ENCODE measurements around the gene ZBED2. TPM values are rescaled to one million over a fixed set of nuclear protein-coding genes. Genes with fewer than 3 reads are reported as not detected.
"Not testable (repeated sequence)": the region's sequence is repeated elsewhere in the genome, so short reads cannot be mapped to it uniquely, and the experiment has no call there.

ZBED2 gene
- total RNA-seq, result 10 to 100 TPM; 27.2 to 90.6 TPM

GRCh38 chr3:111595232-111595631, at the start of gene ZBED2:
Gene ZBED2 (minus strand): TSS chr3:111595346. CDS start chr3:111594201, 1,145 bp downstream.
- CTCF ChIA-PET, result interaction anchor here (0.6 to 3.5 kb wide), 7 partner anchors 9 to 56 kb away, joined by 3 to 21 read pairs (median 3); no protein-coding TSS in a partner anchor
- H3K4me3 Mint-ChIP-seq, result peak within 1 kb of the TSS; percentile 83
- peaks cover 3% of the 10 kb centered on the region for H3K9me3 Mint-ChIP-seq (ENCODE audit: low read depth)
- DNase-seq (no peak), ATAC-seq (peak; percentile 34)
- peaks cover 81% of the 10 kb centered on the region for H3K4me1 Mint-ChIP-seq
- H3K27me3 Mint-ChIP-seq, result no peaks in the 10 kb centered on the region
- peak within 1 kb of the TSS; percentile 87 for H3K27ac Mint-ChIP-seq
- peaks cover 78% of the 10 kb centered on the region for H3K36me3 Mint-ChIP-seq

- H3K9me3 Mint-ChIP-seq (ENCODE audit: low read depth), result peaks cover 34% of the 10 kb centered on the region
- peaks cover 87% of the 10 kb centered on the region for H3K36me3 Mint-ChIP-seq
- ATAC-seq, result no peak
- CTCF ChIA-PET, result interaction anchor here (1.9 kb wide), 1 partner anchor 21 kb away, joined by 5 read pairs; no protein-coding TSS in a partner anchor
- H3K4me1 Mint-ChIP-seq, result no peaks in the 10 kb centered on the region
- no peak for DNase-seq
- H3K4me3 Mint-ChIP-seq, result no peak overlapping the region
- no peak overlapping the region for H3K27ac Mint-ChIP-seq
- no peaks in the 10 kb centered on the region for H3K27me3 Mint-ChIP-seq
Observed at GRCh38 chr3:111639316-111639715, 44.2 kb upstream of the ZBED2 start.

GRCh38 chr3:111636366-111636885, 41.3 kb upstream of the ZBED2 start:
- H3K4me3 Mint-ChIP-seq, result no peak overlapping the region
- no peaks in the 10 kb centered on the region for H3K4me1 Mint-ChIP-seq
- CTCF ChIA-PET, result no interaction called here
- ATAC-seq, result no peak
- peaks cover 86% of the 10 kb centered on the region for H3K36me3 Mint-ChIP-seq
- H3K27me3 Mint-ChIP-seq, result no peaks in the 10 kb centered on the region
- no peak overlapping the region for H3K27ac Mint-ChIP-seq
- no peak for DNase-seq
- H3K9me3 Mint-ChIP-seq (ENCODE audit: low read depth), result peaks cover 34% of the 10 kb centered on the region

- Mint-ChIP-seq H3K27me3 (no peaks in the 10 kb centered on the region), H3K4me1 (no peaks in the 10 kb centered on the region), H3K9me3 (ENCODE audit: low read depth) (peaks cover 26% of the 10 kb centered on the region), H3K27ac (no peak overlapping the region), H3K4me3 (no peak overlapping the region), H3K36me3 (peaks cover 85% of the 10 kb centered on the region)
- CTCF ChIA-PET, result no interaction called here
- DNase-seq (no peak), ATAC-seq (no peak)
Observed at GRCh38 chr3:111635403-111635802, 40.3 kb upstream of the ZBED2 start.

GRCh38 chr3:111630638-111631037, 35.5 kb upstream of the ZBED2 start:
- H3K4me3 Mint-ChIP-seq, result not testable (repeated sequence)

GRCh38 chr3:111629018-111629417, 33.9 kb upstream of the ZBED2 start:
- H3K4me3 Mint-ChIP-seq, H3K4me1 Mint-ChIP-seq, ATAC-seq, H3K27me3 Mint-ChIP-seq, CTCF ChIA-PET, H3K27ac Mint-ChIP-seq, DNase-seq: not testable (repeated sequence)
- Mint-ChIP-seq H3K36me3 (peaks cover 89% of the 10 kb centered on the region), H3K9me3 (ENCODE audit: low read depth) (peaks cover 33% of the 10 kb centered on the region)

More at GRCh38 chr3:111630638-111631037, 35.5 kb upstream of the ZBED2 start:
- peaks cover 33% of the 10 kb centered on the region for H3K9me3 Mint-ChIP-seq (ENCODE audit: low read depth)
- H3K27ac Mint-ChIP-seq, H3K27me3 Mint-ChIP-seq, ATAC-seq, CTCF ChIA-PET, H3K4me1 Mint-ChIP-seq, DNase-seq: not testable (repeated sequence)
- peaks cover 83% of the 10 kb centered on the region for H3K36me3 Mint-ChIP-seq

- no peak overlapping the region for H3K27ac Mint-ChIP-seq
- no peak overlapping the region for H3K4me3 Mint-ChIP-seq
- H3K36me3 Mint-ChIP-seq, result peaks cover 86% of the 10 kb centered on the region
- no peaks in the 10 kb centered on the region for H3K27me3 Mint-ChIP-seq
- peaks cover 27% of the 10 kb centered on the region for H3K9me3 Mint-ChIP-seq (ENCODE audit: low read depth)
- peaks cover 15% of the 10 kb centered on the region for H3K4me1 Mint-ChIP-seq
- DNase-seq (no peak), ATAC-seq (no peak)
- CTCF ChIA-PET, result no interaction called here
Observed at GRCh38 chr3:111627092-111627491, 31.9 kb upstream of the ZBED2 start.

GRCh38 chr3:111621535-111621934, 26.4 kb upstream of the ZBED2 start:
- Mint-ChIP-seq H3K27ac (no peak overlapping the region), H3K4me3 (no peak overlapping the region), H3K4me1 (peaks cover 43% of the 10 kb centered on the region), H3K9me3 (ENCODE audit: low read depth) (no peaks in the 10 kb centered on the region), H3K27me3 (no peaks in the 10 kb centered on the region), H3K36me3 (peaks cover 79% of the 10 kb centered on the region)
- ATAC-seq (no peak), DNase-seq (no peak)
- CTCF ChIA-PET, result interaction anchor here (1.1 kb wide), 1 partner anchor 43 kb away, joined by 3 read pairs; no protein-coding TSS in a partner anchor

GRCh38 chr3:111619833-111620232, 24.7 kb upstream of the ZBED2 start:
- Mint-ChIP-seq H3K4me1 (peaks cover 59% of the 10 kb centered on the region), H3K36me3 (peaks cover 82% of the 10 kb centered on the region)

GRCh38 chr3:111618945-111619344, 23.8 kb upstream of the ZBED2 start:
- Mint-ChIP-seq H3K27ac (peak overlapping the region; percentile 43), H3K4me1 (peaks cover 59% of the 10 kb centered on the region), H3K9me3 (ENCODE audit: low read depth) (no peaks in the 10 kb centered on the region), H3K4me3 (no peak overlapping the region), H3K36me3 (peaks cover 82% of the 10 kb centered on the region), H3K27me3 (no peaks in the 10 kb centered on the region)
- CTCF ChIA-PET, result interaction anchor here (0.7 to 5.7 kb wide), 7 partner anchors 11 to 360 kb away, joined by 3 to 56 read pairs (median 3); partner anchors contain the start of genes ABHD10 and ZBED2
- ATAC-seq (no peak), DNase-seq (no peak)

More at GRCh38 chr3:111619833-111620232, 24.7 kb upstream of the ZBED2 start:
- DNase-seq (no peak), ATAC-seq (no peak)
- Mint-ChIP-seq H3K4me3 (no peak overlapping the region), H3K27me3 (no peaks in the 10 kb centered on the region), H3K9me3 (ENCODE audit: low read depth) (no peaks in the 10 kb centered on the region), H3K27ac (peak overlapping the region; percentile 7)
- CTCF ChIA-PET, result interaction anchor here (0.7 to 5.0 kb wide), 4 partner anchors 10 to 71 kb away, joined by 3 to 26 read pairs (median 3); no protein-coding TSS in a partner anchor

- H3K36me3 Mint-ChIP-seq, result peaks cover 83% of the 10 kb centered on the region
- H3K27ac Mint-ChIP-seq, result peak overlapping the region; percentile 93
- H3K27me3 Mint-ChIP-seq, result no peaks in the 10 kb centered on the region
- ATAC-seq (no peak), DNase-seq (no peak)
- no peak overlapping the region for H3K4me3 Mint-ChIP-seq
- H3K9me3 Mint-ChIP-seq (ENCODE audit: low read depth), result no peaks in the 10 kb centered on the region
- peaks cover 63% of the 10 kb centered on the region for H3K4me1 Mint-ChIP-seq
- CTCF ChIA-PET, result interaction anchor here (1.2 to 5.7 kb wide), 6 partner anchors 11 to 78 kb away, joined by 3 to 56 read pairs (median 14); partner anchors contain the start of gene ZBED2
Observed at GRCh38 chr3:111617912-111618601, 22.9 kb upstream of the ZBED2 start.

GRCh38 chr3:111617406-111617805, 22.3 kb upstream of the ZBED2 start:
- H3K9me3 Mint-ChIP-seq (ENCODE audit: low read depth), result no peaks in the 10 kb centered on the region
- H3K4me1 Mint-ChIP-seq, result peaks cover 69% of the 10 kb centered on the region
- peaks cover 86% of the 10 kb centered on the region for H3K36me3 Mint-ChIP-seq
- CTCF ChIA-PET, result interaction anchor here (0.8 to 5.7 kb wide), 11 partner anchors 10 to 78 kb away, joined by 3 to 56 read pairs (median 13); partner anchors contain the start of gene ZBED2
- peak overlapping the region; percentile 93 for H3K27ac Mint-ChIP-seq
- ATAC-seq (no peak), DNase-seq (no peak)
- H3K27me3 Mint-ChIP-seq, result no peaks in the 10 kb centered on the region
- no peak overlapping the region for H3K4me3 Mint-ChIP-seq

GRCh38 chr3:111616417-111617105, 21.4 kb upstream of the ZBED2 start:
- no peaks in the 10 kb centered on the region for H3K27me3 Mint-ChIP-seq
- DNase-seq, result peak; percentile 85

More at GRCh38 chr3:111616417-111617105, 21.4 kb upstream of the ZBED2 start:
- Mint-ChIP-seq H3K9me3 (ENCODE audit: low read depth) (no peaks in the 10 kb centered on the region), H3K4me1 (peaks cover 73% of the 10 kb centered on the region), H3K4me3 (peak overlapping the region; percentile 9), H3K27ac (peak overlapping the region; percentile 93), H3K36me3 (peaks cover 85% of the 10 kb centered on the region)
- CTCF ChIA-PET, result interaction anchor here (0.6 to 5.7 kb wide), 27 partner anchors 8 to 378 kb away, joined by 3 to 56 read pairs (median 7); partner anchors contain the start of genes CD96 and ZBED2
- peak; percentile 93 for ATAC-seq
